GM12891 (cell line): ENCODE results near the gene TUFM.
A peak's percentile ranks its signal among the peaks of the same experiment; 100 is the strongest.

ENCODE experiments used
- DNase-seq: peaks from one replicate; pipeline ENCODE4 v3.0.0; 2011; ENCODE audit warnings: low spot score; ENCODE audit not compliant: insufficient read length
- FAIRE-seq: peaks from 2 replicates; lab custom pipeline; 2011; peaks lifted over from hg19 to GRCh38; lab: Jason Lieb, UNC
- PAX5 ChIP-seq: IDR thresholded peaks from 2 replicates; pipeline ENCODE4 v1.6.1; 2011; ENCODE audit warnings: low read length, moderate library complexity, mild to moderate bottlenecking; ENCODE audit not compliant: insufficient read depth, severe bottlenecking
- POLR2A ChIP-seq: IDR thresholded peaks from 2 replicates; pipeline ENCODE4 v1.6.1; 2011; ENCODE audit warnings: low read depth, low read length, control low read depth
- POLR2AphosphoS5 ChIP-seq: IDR thresholded peaks from 2 replicates; pipeline ENCODE4 v1.6.1; 2011; ENCODE audit warnings: low read depth, low read length, control low read depth
- POU2F2 ChIP-seq: IDR thresholded peaks from 2 replicates; pipeline ENCODE4 v1.6.1; 2011; ENCODE audit warnings: low read depth, mild to moderate bottlenecking, control low read depth, low read length, moderate library complexity
- SPI1 ChIP-seq: IDR thresholded peaks from 2 replicates; pipeline ENCODE4 v1.6.1; 2011; ENCODE audit warnings: low read depth, low read length, control low read depth
- TAF1 ChIP-seq: IDR thresholded peaks from 2 replicates; pipeline ENCODE4 v1.6.1; 2011; ENCODE audit warnings: low read depth, low read length, control low read depth

The TUFM gene

GRCh38 chr16:28880955-28881354 is 34.8 kb upstream of the TUFM start:
- DNase-seq (no peak), FAIRE-seq (peak; percentile 76)
- TF ChIP-seq SPI1 (no peak), PAX5 (no peak), TAF1 (no peak), POLR2AphosphoS5 (no peak), POLR2A (no peak), POU2F2 (no peak)

- no peak for DNase-seq
- FAIRE-seq: no peak
- TF ChIP-seq TAF1 (no peak), POLR2AphosphoS5 (no peak), SPI1 (no peak), POU2F2 (no peak), POLR2A (no peak), PAX5 (no peak)
Observed at GRCh38 chr16:28880589-28880915, 34.4 kb upstream of the TUFM start.

- peak; percentile 97 for FAIRE-seq
- peak; percentile 100 for DNase-seq
- TF ChIP-seq POU2F2: no peak
- TF ChIP-seq SPI1: no peak
- no peak for TF ChIP-seq PAX5
- TF ChIP-seq TAF1: no peak
- TF ChIP-seq POLR2AphosphoS5: no peak
- no peak for TF ChIP-seq POLR2A
Observed at GRCh38 chr16:28879841-28880588, 33.9 kb upstream of the TUFM start.

- no peak for FAIRE-seq
- no peak for DNase-seq
- TF ChIP-seq POLR2A (peak; percentile 29; the same call in 1 of the 2 replicates), PAX5 (no peak), SPI1 (no peak)
Observed at GRCh38 chr16:28879261-28879840, 33.2 kb upstream of the TUFM start.

DNA sequence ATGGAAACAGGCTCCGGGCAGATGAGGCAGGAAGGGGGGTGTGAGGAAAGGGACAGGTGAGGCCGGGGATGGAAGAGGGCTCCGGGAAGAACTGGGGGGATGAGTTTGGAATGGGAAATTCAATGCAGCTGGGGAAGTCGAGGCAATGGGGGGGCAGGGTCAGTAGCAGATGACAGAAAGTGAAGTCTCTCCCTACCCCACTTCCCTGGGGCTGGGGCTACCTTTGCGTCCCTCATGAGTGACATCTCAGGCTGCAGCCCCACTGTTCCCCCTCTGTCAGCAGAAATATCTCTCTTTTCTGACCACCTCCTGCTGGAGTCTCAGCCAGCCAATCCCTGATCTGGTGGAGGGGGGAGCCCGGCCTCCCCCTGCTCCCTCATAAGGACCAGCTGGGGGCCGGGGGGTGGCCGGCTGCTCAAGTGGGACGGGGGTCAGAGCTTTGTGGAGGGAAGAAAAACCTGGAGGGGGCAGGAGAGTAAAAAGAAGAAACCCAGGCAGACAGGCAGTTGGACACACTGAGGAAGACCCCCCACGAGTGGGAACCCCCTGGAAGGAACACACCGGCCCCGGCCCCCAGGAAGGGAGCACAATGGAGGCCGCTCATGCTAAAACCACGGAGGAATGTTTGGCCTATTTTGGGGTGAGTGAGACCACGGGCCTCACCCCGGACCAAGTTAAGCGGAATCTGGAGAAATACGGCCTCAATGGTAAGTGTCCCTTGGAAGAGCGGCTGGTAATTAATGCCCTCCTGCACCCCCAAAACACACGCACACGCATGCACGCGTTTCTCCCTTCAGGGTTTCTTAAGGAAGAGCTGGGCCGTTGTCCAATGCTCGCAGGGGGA is 32.2 kb upstream of the TUFM start, which contains the start of gene ATP2A1:
TSS of gene ATP2A1 (plus strand) at position 406 of the 844 bp plus-strand sequence. CDS start at position 590, 184 bp downstream.
- DNase-seq (no peak), FAIRE-seq (no peak)

GRCh38 chr16:28877655-28878000 is 31.5 kb upstream of the TUFM start:
- DNase-seq (no peak), FAIRE-seq (no peak)
- TF ChIP-seq POLR2AphosphoS5 (no peak), SPI1 (no peak), TAF1 (no peak), PAX5 (no peak), POLR2A (no peak), POU2F2 (no peak)

More for the DNA sequence above, 32.2 kb upstream of the TUFM start, which contains the start of gene ATP2A1:
- no peak for TF ChIP-seq POLR2A
- TF ChIP-seq PAX5: no peak
- no peak for TF ChIP-seq POLR2AphosphoS5
- TF ChIP-seq TAF1: no peak
- no peak for TF ChIP-seq POU2F2
- no peak for TF ChIP-seq SPI1

- no peak for DNase-seq
- TF ChIP-seq POLR2AphosphoS5: no peak
- no peak for TF ChIP-seq SPI1
- no peak for TF ChIP-seq PAX5
- no peak for TF ChIP-seq POU2F2
- TF ChIP-seq TAF1: no peak
- TF ChIP-seq POLR2A: no peak
- no peak for FAIRE-seq
Observed at GRCh38 chr16:28876973-28877654, 31.0 kb upstream of the TUFM start.

GRCh38 chr16:28876019-28876659 is 30.0 kb upstream of the TUFM start:
- no peak for TF ChIP-seq SPI1
- TF ChIP-seq POU2F2: no peak
- no peak for TF ChIP-seq TAF1
- no peak for TF ChIP-seq POLR2AphosphoS5
- no peak for TF ChIP-seq PAX5
- TF ChIP-seq POLR2A: no peak
- no peak for FAIRE-seq
- DNase-seq: no peak

DNA sequence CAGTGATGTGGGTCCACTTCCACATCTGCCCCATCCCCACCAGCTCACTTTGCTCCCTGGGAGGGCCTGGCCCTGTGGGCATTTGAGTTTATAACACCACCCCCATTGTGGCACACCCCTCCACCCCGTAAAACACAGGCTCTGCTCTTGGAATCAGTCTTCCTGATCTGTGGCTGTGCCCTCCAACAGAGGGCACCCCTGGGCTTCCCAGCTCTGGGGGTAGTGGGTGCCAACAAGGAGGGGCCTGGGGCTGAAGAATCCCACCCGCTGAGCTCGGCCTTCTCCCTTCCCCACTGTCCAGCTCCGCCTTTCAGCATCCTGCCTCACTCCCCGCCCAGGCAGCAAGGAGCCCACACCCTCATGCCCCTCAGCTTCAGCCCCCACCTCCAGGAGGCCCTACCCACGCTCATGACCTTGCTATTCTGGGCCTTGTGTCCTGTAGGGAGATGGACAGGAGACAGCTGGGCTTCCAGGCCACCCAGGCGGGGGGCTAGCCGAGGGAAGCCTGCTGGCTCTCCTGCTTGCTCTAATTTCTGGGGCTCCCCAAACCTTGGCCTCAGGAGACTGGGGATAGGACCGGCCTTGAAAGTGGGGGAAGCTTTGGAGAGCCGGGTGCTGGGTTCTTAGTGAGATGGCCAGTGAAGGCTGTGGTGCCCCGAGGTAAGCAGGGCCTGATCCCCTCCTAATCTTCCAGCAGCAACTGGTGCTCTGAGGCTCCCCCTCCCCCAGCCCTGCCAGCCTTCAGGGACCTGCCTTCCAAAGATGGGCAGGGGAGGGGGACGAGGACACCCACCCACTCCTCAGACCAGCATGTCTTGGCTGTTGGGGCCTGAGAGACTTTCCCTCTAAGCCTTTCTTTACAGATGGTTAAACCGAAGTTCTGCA is 29.2 kb upstream of the TUFM start:
- TF ChIP-seq PAX5: no peak
- no peak for TF ChIP-seq SPI1
- TF ChIP-seq POLR2AphosphoS5: no peak
- DNase-seq (no peak), FAIRE-seq (no peak)
